Peyer's patch (tissue), 4 donors: ENCODE data around the gene AQP10.

Source experiments
- POLR2A ChIP-seq, 2 donors: fragments of 450-650 bp; IDR thresholded peaks; one replicate each; pipeline ENCODE4 v1.5.1; 2017; ENCODE audit warnings: antibody characterized with exemption in 2 of 2, mild to moderate bottlenecking in 2 of 2, moderate library complexity in 2 of 2
- TF ChIP-seq, protein P1 (sequence below), 6 experiments: fragments of 450-650 bp in 4 of 6; fragments of 200-600 bp in 2 of 6; sonication (generic) in 1 of 6; IDR thresholded peaks; one replicate each; pipeline ENCODE4 v1.5.1; 2017 to 2019; ENCODE audit warnings: antibody characterized with exemption in 6 of 6, mild to moderate bottlenecking in 3 of 6, moderate library complexity in 1 of 6

GRCh38 chr1:154324669-154325582 lies 4.0 kb downstream of the AQP10 start, which contains the start of gene ATP8B2:
- TF ChIP-seq POLR2A (IDR thresholded peaks at IDR 0.05): peak in 1 of 2 donors; percentile 20
- TF ChIP-seq, protein P1, sequence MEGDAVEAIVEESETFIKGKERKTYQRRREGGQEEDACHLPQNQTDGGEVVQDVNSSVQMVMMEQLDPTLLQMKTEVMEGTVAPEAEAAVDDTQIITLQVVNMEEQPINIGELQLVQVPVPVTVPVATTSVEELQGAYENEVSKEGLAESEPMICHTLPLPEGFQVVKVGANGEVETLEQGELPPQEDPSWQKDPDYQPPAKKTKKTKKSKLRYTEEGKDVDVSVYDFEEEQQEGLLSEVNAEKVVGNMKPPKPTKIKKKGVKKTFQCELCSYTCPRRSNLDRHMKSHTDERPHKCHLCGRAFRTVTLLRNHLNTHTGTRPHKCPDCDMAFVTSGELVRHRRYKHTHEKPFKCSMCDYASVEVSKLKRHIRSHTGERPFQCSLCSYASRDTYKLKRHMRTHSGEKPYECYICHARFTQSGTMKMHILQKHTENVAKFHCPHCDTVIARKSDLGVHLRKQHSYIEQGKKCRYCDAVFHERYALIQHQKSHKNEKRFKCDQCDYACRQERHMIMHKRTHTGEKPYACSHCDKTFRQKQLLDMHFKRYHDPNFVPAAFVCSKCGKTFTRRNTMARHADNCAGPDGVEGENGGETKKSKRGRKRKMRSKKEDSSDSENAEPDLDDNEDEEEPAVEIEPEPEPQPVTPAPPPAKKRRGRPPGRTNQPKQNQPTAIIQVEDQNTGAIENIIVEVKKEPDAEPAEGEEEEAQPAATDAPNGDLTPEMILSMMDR (IDR thresholded peaks at IDR 0.05): peak; percentile 77 to 95 (median 88)
